Nephron progenitor cell (in vitro differentiated cells): ENCODE measurements around the gene LTA.

Experiments
- DNase-seq: peaks from one replicate; pipeline ENCODE4 v3.0.0; 2021
- H3K27ac Mint-ChIP-seq: 2 replicates; pipeline ENCODE4 v1.8.0; 2021; ENCODE audit warnings: mild to moderate bottlenecking, moderate library complexity, mixed read lengths
- H3K27me3 Mint-ChIP-seq: 2 replicates; pipeline ENCODE4 v1.8.0; 2021; ENCODE audit warnings: mild to moderate bottlenecking, low read depth, mixed read lengths; ENCODE audit not compliant: poor library complexity
- H3K36me3 Mint-ChIP-seq: 2 replicates; pipeline ENCODE4 v1.8.0; 2021; ENCODE audit warnings: low read depth, mixed read lengths
- H3K4me1 Mint-ChIP-seq: 2 replicates; pipeline ENCODE4 v1.8.0; 2021; ENCODE audit warnings: mixed read lengths
- H3K4me3 Mint-ChIP-seq: 2 replicates; pipeline ENCODE4 v1.8.0; 2021; ENCODE audit warnings: mild to moderate bottlenecking, moderate library complexity, mixed read lengths
- H3K9me3 Mint-ChIP-seq: 2 replicates; pipeline ENCODE4 v1.8.0; 2021; ENCODE audit warnings: mild to moderate bottlenecking, moderate library complexity, mixed read lengths
- TF ChIP-seq, protein P1 (sequence below): fragments of 200-600 bp; sonication (generic); IDR thresholded peaks from 2 replicates; pipeline ENCODE4 v1.5.0; 2021; ENCODE audit warnings: antibody characterized with exemption

Gene LTA, protein sequence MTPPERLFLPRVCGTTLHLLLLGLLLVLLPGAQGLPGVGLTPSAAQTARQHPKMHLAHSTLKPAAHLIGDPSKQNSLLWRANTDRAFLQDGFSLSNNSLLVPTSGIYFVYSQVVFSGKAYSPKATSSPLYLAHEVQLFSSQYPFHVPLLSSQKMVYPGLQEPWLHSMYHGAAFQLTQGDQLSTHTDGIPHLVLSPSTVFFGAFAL

DNA sequence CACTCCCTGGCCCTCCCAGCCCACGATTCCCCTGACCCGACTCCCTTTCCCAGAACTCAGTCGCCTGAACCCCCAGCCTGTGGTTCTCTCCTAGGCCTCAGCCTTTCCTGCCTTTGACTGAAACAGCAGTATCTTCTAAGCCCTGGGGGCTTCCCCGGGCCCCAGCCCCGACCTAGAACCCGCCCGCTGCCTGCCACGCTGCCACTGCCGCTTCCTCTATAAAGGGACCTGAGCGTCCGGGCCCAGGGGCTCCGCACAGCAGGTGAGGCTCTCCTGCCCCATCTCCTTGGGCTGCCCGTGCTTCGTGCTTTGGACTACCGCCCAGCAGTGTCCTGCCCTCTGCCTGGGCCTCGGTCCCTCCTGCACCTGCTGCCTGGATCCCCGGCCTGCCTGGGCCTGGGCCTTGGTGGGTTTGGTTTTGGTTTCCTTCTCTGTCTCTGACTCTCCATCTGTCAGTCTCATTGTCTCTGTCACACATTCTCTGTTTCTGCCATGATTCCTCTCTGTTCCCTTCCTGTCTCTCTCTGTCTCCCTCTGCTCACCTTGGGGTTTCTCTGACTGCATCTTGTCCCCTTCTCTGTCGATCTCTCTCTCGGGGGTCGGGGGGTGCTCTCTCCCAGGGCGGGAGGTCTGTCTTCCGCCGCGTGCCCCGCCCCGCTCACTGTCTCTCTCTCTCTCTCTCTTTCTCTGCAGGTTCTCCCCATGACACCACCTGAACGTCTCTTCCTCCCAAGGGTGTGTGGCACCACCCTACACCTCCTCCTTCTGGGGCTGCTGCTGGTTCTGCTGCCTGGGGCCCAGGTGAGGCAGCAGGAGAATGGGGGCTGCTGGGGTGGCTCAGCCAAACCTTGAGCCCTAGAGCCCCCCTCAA, at the start of gene LTA:
TSS of gene LTA (plus strand) at position 249 of the 871 bp plus-strand sequence. CDS start at position 703, 454 bp downstream.
- H3K4me3 Mint-ChIP-seq: no peak within 1 kb of the TSS
- DNase-seq: no peak
- H3K27ac Mint-ChIP-seq: no peak within 1 kb of the TSS
- H3K9me3 Mint-ChIP-seq: no peaks in the 10 kb centered on the region
- H3K27me3 Mint-ChIP-seq: peaks cover 49% of the 10 kb centered on the region
- TF ChIP-seq, protein P1, sequence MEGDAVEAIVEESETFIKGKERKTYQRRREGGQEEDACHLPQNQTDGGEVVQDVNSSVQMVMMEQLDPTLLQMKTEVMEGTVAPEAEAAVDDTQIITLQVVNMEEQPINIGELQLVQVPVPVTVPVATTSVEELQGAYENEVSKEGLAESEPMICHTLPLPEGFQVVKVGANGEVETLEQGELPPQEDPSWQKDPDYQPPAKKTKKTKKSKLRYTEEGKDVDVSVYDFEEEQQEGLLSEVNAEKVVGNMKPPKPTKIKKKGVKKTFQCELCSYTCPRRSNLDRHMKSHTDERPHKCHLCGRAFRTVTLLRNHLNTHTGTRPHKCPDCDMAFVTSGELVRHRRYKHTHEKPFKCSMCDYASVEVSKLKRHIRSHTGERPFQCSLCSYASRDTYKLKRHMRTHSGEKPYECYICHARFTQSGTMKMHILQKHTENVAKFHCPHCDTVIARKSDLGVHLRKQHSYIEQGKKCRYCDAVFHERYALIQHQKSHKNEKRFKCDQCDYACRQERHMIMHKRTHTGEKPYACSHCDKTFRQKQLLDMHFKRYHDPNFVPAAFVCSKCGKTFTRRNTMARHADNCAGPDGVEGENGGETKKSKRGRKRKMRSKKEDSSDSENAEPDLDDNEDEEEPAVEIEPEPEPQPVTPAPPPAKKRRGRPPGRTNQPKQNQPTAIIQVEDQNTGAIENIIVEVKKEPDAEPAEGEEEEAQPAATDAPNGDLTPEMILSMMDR: no peak
- H3K36me3 Mint-ChIP-seq: no peaks in the 10 kb centered on the region
- H3K4me1 Mint-ChIP-seq: peaks cover 44% of the 10 kb centered on the region

GRCh38 chr6:31525553-31525931, 46.5 kb upstream of the LTA start:
- H3K9me3 Mint-ChIP-seq: no peaks in the 10 kb centered on the region
- peaks cover 14% of the 10 kb centered on the region for H3K27me3 Mint-ChIP-seq
- TF ChIP-seq, protein P1: no peak
- no peak for DNase-seq
- peaks cover 10% of the 10 kb centered on the region for H3K36me3 Mint-ChIP-seq
- H3K27ac Mint-ChIP-seq: no peak overlapping the region
- H3K4me3 Mint-ChIP-seq: no peak overlapping the region
- H3K4me1 Mint-ChIP-seq: peaks cover 21% of the 10 kb centered on the region

- peaks cover 25% of the 10 kb centered on the region for H3K4me1 Mint-ChIP-seq
- H3K9me3 Mint-ChIP-seq: no peaks in the 10 kb centered on the region
- H3K36me3 Mint-ChIP-seq: peaks cover 15% of the 10 kb centered on the region
- no peak overlapping the region for H3K4me3 Mint-ChIP-seq
- DNase-seq: no peak
- peaks cover 10% of the 10 kb centered on the region for H3K27me3 Mint-ChIP-seq
- no peak overlapping the region for H3K27ac Mint-ChIP-seq
- TF ChIP-seq, protein P1: no peak
These were observed 46.0 kb upstream of the LTA start for GRCh38 chr6:31525932-31526591.

- Mint-ChIP-seq H3K4me1 (peaks cover 30% of the 10 kb centered on the region), H3K9me3 (no peaks in the 10 kb centered on the region), H3K27me3 (peaks cover 2% of the 10 kb centered on the region), H3K27ac (peak overlapping the region; percentile 92), H3K36me3 (peaks cover 36% of the 10 kb centered on the region), H3K4me3 (no peak overlapping the region)
- no peak for DNase-seq
- TF ChIP-seq, protein P1: no peak
These were observed 43.7 kb upstream of the LTA start for GRCh38 chr6:31528307-31528777.

GRCh38 chr6:31528821-31529328, 43.2 kb upstream of the LTA start, which contains the start of gene MCCD1:
Gene MCCD1, plus strand, starts transcription at chr6:31528962. Its CDS starts 53 bp downstream, at chr6:31529015.
- Mint-ChIP-seq H3K4me1 (peaks cover 31% of the 10 kb centered on the region), H3K27ac (peak within 1 kb of the TSS; percentile 92), H3K9me3 (no peaks in the 10 kb centered on the region), H3K36me3 (peaks cover 41% of the 10 kb centered on the region), H3K4me3 (no peak within 1 kb of the TSS), H3K27me3 (no peaks in the 10 kb centered on the region)
- DNase-seq: no peak
- TF ChIP-seq, protein P1: no peak
